ELF-1 (cell line): Measurements from ENCODE around the gene RBBP5.
A peak's percentile ranks its signal among the peaks of the same experiment; 100 is the strongest.

Source experiments
- DNase-seq: peaks from one replicate; pipeline ENCODE4 v3.0.0-alpha.2; 2016; ENCODE audit warnings: low read depth, low spot score

RBBP5 gene

GRCh38 chr1:205074513-205074912 is 47.3 kb downstream of the RBBP5 start:
- no peak for DNase-seq

GRCh38 chr1:205074084-205074483 is 47.7 kb downstream of the RBBP5 start:
- no peak for DNase-seq

DNA sequence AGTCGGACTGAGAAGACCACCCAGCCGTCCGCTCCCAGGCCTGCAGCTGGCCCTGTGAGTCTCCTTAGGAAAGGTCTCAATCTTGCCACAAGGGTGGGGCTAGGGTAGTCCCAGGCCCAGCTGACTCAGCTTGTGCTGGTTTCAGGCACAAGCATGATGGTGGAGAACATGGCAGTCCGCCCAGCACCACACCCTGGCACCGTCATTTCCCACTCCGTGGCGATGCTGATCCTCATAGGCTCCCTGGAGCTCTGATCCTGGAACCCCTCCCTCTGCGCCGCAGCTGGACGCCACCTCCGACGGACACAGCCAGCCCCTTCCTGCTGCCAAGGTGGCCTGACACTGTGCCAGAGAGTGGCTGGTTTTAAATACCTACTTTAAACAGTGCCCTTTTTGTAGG is 48.3 kb downstream of the RBBP5 start:
- DNase-seq: no peak

GRCh38 chr1:205072881-205073280 is 48.9 kb downstream of the RBBP5 start:
- DNase-seq: no peak

DNA sequence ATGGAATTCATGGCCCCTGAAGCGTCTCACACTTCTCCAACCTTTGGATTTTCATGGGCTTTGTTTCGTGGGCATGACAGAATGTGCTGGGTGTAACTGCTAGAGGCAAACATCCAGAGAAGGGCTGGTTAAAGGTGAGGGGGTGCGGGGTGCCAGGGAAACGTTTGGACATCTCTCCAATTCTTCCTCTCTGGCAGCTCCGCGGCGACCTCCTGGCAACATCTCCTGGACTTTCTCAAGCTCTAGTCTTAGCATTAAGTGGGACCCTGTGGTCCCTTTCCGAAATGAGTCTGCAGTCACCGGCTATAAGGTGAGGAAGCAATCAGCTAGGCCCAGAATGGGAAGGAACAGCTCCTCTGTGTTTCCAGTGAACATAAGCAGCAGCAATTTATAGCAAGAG is 49.5 kb downstream of the RBBP5 start:
- DNase-seq: no peak

DNA sequence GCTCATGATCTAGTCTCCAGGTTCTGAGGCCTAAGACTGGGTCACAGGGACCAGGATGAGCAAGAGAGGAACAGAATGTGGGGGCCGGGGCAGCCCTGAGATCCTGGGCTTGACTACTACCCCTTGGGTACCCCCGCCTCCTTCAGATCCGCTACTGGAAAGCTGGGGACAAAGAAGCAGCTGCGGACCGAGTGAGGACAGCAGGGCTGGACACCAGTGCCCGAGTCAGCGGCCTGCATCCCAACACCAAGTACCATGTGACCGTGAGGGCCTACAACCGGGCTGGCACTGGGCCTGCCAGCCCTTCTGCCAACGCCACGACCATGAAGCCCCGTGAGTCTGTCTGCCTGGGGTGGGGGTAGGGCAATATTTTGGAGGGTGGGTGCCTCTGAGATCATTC is 50.0 kb downstream of the RBBP5 start:
- no peak for DNase-seq

DNA sequence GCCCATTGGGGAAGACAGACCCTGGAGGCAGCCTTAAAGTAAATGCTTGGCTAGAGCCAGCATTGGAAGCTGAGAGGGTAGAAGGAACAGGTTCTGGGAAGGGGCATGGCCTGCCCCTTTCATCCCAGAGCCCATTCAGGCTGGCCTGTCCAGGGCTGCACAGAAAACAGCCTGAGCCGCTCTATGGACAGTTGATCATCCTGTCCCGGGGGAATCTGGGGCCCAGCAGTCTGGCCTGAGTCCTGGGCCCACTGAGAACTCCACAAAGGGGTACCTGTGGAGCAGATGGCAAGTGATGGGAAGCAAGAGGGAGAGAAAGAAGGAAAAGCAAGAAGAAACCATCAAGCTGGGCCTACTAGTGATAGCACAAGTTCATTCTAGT is 50.8 kb downstream of the RBBP5 start:
- DNase-seq: no peak

DNA sequence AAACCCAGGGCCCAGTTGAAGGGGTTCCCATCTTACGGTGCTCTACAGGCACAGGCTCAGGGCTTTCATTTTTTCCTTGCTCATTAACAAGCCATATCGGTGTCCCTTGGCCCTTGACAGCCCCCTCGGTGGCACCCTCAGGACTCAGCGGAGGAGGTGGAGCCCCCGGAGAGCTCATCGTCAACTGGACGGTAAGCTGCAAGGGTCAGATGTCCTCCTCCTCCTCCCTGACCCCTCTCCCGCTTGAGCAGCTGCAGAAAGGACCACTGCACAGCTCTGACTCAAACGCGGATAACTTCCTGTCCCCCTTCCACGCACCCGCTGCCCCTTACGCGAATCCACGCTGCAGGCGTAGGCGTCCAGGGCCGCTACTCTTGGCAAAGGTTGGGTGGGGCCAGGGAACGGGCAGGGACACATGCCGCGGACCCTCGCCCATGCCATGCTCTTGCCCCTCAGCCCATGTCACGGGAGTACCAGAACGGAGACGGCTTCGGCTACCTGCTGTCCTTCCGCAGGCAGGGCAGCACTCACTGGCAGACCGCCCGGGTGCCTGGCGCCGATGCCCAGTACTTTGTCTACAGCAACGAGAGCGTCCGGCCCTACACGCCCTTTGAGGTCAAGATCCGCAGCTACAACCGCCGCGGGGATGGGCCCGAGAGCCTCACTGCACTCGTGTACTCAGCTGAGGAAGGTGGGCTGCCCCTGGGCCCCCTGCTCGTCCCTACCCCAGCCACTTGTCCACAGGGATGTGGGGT is 52.2 kb downstream of the RBBP5 start:
- DNase-seq: no peak

GRCh38 chr1:205068457-205069040 is 53.2 kb downstream of the RBBP5 start:
- DNase-seq: no peak

- DNase-seq: no peak
Measured at GRCh38 chr1:205068001-205068400, 53.8 kb downstream of the RBBP5 start.

DNA sequence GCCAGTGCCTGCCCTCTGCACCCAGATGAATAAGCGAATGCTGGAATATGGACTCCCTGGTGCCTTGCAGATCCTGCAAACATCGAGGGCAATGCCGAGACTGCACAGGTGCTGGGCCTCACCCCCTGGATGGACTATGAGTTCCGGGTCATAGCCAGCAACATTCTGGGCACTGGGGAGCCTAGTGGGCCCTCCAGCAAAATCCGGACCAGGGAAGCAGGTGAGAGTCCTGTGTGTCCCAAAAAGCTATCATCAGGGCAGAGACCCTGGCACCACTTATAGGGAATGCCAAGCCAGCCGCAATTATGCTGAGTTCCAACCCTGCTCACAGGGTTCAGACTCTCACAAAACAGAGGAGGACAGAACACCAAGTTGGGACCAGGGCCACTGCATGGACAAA is 54.7 kb downstream of the RBBP5 start:
- DNase-seq: no peak

DNA sequence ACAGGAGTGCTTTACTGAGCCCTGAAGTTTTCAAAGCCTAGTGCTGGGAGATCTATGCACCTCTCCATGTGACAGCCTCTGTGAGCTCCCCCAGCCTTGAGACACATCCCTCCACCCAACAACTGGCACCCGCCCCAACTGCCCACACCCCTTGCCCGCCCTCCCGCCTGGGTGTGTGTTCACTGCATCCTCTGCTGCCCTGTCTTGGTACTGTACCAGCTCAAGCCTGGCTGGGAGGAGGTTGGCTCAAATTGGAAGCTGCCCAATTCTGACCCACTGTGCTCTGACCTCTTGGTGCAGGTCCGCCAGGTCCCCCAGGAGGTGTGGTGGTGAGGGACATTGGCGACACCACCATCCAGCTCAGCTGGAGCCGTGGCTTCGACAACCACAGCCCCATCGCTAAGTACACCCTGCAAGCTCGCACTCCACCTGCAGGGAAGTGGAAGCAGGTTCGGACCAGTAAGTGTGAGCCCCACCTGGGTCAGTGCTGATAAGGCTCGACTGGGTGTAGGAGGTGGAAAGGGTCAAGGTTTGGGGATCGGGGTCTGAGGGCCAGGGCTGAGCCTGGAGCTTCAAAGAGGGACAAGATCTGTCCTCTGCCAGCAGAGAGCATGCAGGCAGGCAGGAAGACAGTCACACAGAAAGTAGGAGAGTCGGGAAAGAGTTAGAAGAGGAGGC is 55.5 kb downstream of the RBBP5 start:
- DNase-seq: no peak

DNA sequence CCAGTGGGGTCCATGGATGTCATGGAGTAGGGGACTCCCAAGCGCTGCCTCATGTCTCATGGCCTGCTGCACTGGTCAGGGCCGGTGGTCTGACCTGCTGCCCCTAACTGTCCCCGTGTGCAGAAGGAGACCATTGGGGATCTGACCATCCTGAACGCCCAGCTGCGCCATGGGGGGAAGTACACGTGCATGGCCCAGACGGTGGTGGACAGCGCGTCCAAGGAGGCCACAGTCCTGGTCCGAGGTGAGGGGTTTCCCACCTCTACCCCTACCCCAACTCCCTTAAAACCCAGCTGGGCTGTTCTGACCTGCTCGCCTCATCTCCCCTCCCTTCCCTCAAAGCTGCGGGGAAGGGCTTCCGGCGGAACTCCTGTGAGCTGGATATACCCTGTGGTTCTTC is 56.1 kb downstream of the RBBP5 start:
- no peak for DNase-seq

GRCh38 chr1:205064741-205065316 is 56.9 kb downstream of the RBBP5 start:
- no peak for DNase-seq

DNA sequence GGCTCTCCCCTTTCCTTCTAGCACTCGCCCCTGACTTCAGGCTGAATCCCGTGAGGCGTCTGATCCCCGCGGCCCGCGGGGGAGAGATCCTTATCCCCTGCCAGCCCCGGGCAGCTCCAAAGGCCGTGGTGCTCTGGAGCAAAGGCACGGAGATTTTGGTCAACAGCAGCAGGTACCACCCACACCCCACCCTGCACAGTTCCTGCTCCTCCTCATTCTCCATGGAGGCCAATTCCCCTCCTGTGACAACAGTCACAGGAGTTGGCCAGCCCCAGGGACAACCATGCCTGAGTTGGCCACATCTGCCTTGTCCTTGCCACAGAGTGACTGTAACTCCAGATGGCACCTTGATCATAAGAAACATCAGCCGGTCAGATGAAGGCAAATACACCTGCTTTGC is 57.5 kb downstream of the RBBP5 start:
- DNase-seq: no peak

GRCh38 chr1:205062895-205063294 is 58.9 kb downstream of the RBBP5 start:
- DNase-seq: no peak

GRCh38 chr1:205062319-205062718 is 59.5 kb downstream of the RBBP5 start:
- DNase-seq: no peak

DNA sequence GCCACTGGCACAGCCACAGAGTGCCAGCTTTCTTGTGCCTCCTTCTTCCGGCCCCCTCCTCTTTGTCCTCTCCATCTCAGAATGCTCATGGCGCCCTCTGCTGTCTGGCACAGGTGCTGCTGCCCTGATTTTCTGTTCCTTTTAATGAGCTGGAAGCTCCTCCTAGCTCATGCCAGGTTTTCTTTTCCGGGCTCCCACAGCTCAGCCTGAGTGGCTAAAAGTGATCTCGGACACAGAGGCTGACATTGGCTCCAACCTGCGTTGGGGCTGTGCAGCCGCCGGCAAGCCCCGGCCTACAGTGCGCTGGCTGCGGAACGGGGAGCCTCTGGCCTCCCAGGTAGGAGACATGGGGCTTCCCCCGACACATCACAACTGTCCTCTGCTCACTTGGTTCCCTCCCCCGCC is 60.1 kb downstream of the RBBP5 start:
- DNase-seq: peak; percentile 91

DNA sequence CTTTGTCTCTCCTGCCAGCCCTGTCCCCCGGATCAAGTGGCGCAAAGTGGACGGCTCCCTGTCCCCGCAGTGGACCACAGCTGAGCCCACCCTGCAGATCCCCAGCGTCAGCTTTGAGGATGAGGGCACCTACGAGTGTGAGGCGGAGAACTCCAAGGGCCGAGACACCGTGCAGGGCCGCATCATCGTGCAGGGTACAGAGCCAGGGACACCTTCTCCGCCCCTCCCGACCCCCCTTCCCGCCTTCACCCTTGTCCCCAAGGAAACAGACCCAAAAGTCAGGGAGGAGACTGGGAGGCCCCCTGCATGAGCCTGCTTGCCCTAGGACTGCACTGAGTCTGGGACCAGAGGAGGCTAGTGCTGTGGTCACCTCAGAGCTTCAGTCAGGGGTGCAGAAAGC is 60.6 kb downstream of the RBBP5 start:
- no peak for DNase-seq

DNA sequence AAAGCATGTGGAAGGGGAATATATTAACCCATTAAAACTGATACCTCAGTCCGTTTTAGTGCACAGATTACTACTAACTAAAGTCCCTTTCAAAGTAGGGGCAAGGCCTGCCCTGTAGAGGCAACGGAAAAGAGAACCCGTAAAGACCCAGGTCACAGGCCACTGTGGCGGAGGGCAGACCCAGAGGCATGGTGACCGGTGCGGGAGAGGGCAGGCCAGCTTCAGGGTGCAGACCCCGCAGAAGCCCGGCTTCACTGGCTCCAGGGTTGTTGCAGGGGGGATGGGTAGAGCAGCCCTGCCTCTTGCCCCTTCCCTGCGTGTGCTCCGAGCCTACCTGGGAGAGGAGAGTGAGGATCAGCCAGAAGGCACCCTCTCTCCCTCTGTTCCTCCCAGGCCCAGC is 61.0 kb downstream of the RBBP5 start:
- DNase-seq: no peak

DNA sequence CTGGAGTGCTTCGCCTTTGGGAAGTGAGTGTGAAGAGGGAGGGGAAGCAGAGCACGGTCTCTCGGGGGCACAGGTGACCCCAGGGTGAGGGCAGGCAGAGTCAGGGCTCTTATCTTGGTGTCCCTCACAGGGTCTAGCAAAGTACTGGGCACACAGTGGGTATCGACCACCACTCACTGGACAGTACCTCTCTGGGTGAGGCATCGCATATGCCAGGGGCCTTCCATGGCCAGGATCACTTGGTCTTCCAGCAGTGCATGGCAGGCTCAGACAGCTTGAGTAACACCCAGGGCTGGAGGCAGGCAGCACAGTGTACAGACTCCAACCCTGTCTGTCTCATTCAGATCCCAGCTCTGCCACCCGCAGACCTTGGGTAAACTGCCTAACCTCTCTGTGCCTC is 62.1 kb downstream of the RBBP5 start:
- no peak for DNase-seq

GRCh38 chr1:205058853-205059252 is 62.9 kb downstream of the RBBP5 start:
- DNase-seq: no peak
